HL-60 (cell line): ENCODE data around the gene C14orf180.

Experiments used
- POLR2AphosphoS5 ChIP-seq: IDR thresholded peaks from 2 replicates; pipeline ENCODE4 v1.6.1; 2012; ENCODE audit warnings: low read depth
- TF ChIP-seq, protein P1 (sequence below): IDR thresholded peaks from one replicate; pipeline ENCODE4 v1.5.1; 2011; ENCODE audit warnings: low read length, control low read depth, inconsistent platforms; ENCODE audit not compliant: insufficient read depth

DNA sequence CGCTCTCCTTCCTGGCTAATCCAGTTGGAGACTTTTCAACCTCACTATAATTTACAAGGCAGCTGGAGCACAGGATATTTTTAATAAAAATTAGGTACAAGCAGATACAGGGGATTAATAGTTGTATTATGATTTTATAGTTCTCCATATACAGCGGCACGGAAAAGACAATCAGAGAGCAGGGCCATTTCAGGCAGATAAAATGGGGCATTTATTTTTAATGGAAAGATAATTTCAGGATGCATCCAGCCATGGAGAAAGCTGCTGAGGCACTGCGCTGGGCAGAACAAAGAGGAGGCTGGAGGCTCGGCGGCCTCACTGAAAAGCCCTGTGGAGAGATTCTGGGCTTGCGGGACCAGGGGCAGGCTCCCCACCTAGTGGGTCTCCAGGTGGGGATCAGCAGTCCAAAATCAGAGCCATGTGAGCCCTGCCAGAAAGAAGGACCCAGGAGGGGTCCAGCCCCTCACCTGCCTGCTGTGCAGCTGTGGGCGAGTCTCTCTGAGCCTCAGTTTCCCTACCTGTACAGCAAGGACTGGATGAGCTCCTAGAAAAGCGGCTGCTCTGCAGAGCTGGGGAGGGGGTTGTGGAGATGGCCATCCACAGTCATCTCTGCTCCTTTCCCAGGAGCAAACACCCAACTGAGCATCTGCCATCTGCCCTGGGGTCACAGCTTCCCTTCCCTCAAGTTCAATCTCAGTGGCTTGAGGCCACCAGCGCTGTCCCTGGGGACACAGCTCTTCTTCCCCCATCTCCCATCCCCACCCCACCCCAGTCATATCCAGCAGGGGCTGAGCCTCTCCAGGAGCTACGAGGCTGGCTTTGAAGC lies 23.9 kb upstream of the C14orf180 start:
- TF ChIP-seq POLR2AphosphoS5: no peak
- TF ChIP-seq, protein P1, sequence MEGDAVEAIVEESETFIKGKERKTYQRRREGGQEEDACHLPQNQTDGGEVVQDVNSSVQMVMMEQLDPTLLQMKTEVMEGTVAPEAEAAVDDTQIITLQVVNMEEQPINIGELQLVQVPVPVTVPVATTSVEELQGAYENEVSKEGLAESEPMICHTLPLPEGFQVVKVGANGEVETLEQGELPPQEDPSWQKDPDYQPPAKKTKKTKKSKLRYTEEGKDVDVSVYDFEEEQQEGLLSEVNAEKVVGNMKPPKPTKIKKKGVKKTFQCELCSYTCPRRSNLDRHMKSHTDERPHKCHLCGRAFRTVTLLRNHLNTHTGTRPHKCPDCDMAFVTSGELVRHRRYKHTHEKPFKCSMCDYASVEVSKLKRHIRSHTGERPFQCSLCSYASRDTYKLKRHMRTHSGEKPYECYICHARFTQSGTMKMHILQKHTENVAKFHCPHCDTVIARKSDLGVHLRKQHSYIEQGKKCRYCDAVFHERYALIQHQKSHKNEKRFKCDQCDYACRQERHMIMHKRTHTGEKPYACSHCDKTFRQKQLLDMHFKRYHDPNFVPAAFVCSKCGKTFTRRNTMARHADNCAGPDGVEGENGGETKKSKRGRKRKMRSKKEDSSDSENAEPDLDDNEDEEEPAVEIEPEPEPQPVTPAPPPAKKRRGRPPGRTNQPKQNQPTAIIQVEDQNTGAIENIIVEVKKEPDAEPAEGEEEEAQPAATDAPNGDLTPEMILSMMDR: no peak
